Keratinocyte (primary cell): ENCODE measurements around the gene ST8SIA6.

Source experiments
- EZH2 ChIP-seq: IDR thresholded peaks from one replicate; pipeline ENCODE4 v1.6.1; 2012; ENCODE audit warnings: inconsistent platforms, mild to moderate bottlenecking, low read length, moderate library complexity
- TF ChIP-seq, protein P1 (sequence below), 3 experiments: IDR thresholded peaks in 1 of 3; conservative IDR thresholded peaks in 1 of 3; optimal IDR thresholded peaks in 1 of 3; 2 replicates in 2 of 3; 3 replicates in 1 of 3; pipeline versions ENCODE3 to v1.5.1; 2011; ENCODE audit warnings: low read length in 3 of 3, mild to moderate bottlenecking in 3 of 3, moderate library complexity in 2 of 3, control low read depth in 1 of 3, inconsistent platforms in 1 of 3; ENCODE audit not compliant: insufficient read depth in 2 of 3; ENCODE audit errors: extremely low read depth in 1 of 3

DNA sequence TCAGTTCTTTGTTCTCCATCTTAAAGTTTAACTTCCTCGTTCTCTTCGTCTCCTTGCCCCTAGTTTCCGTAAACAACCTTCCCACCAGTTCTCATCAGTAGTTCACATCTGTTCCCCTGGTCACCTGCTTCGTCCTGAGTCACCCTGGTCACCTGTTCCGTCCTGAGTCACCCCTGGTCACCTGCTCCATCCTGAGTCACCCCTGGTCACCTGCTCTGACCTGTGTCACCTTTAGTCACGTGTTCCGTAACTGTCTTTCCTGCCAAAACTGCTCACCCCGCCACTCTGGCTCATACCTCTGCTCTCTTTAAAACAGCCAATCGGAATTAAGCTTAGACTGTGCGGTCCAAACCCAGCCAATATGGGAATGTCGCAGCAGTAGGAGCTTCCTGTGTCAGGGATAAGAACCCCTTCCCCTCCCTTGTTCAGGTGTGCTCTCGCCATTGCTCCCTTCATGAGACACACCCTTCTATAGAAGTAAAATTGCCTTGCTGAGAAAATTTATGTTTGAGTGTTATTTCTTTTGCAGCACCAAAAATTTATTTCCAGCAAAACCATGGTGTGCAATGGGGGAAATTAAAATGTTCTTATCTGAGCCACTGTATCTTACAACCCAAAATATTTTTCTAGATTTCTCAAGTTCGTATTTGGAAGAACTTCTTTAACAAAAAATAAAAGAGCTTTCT, 114.1 kb downstream of the ST8SIA6 start:
- TF ChIP-seq, protein P1, sequence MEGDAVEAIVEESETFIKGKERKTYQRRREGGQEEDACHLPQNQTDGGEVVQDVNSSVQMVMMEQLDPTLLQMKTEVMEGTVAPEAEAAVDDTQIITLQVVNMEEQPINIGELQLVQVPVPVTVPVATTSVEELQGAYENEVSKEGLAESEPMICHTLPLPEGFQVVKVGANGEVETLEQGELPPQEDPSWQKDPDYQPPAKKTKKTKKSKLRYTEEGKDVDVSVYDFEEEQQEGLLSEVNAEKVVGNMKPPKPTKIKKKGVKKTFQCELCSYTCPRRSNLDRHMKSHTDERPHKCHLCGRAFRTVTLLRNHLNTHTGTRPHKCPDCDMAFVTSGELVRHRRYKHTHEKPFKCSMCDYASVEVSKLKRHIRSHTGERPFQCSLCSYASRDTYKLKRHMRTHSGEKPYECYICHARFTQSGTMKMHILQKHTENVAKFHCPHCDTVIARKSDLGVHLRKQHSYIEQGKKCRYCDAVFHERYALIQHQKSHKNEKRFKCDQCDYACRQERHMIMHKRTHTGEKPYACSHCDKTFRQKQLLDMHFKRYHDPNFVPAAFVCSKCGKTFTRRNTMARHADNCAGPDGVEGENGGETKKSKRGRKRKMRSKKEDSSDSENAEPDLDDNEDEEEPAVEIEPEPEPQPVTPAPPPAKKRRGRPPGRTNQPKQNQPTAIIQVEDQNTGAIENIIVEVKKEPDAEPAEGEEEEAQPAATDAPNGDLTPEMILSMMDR (optimal IDR thresholded peaks at IDR 0.05 in 1 of 3, IDR thresholded peaks at IDR 0.05 in 1 of 3, conservative IDR thresholded peaks at IDR 0.05 in 1 of 3; ENCODE audit: extremely low read depth in 1 of 3, insufficient read depth in 2 of 3, low read length in 3 of 3): no peak
- no peak for TF ChIP-seq EZH2
